ENCODE measurements around the gene MRFAP1L1. TPM values are rescaled to one million over a fixed set of nuclear protein-coding genes. Genes with fewer than 3 reads are reported as not detected.
A peak's percentile ranks its signal among the peaks of the same experiment; 100 is the strongest.

Gene MRFAP1L1
- total and polyA plus RNA-seq, 9 of the 15 experiments (the other 6 are each of a cell fraction or from before 2014, with no cell fraction given): 37.6 to 111 (median 83.8) TPM

DNA sequence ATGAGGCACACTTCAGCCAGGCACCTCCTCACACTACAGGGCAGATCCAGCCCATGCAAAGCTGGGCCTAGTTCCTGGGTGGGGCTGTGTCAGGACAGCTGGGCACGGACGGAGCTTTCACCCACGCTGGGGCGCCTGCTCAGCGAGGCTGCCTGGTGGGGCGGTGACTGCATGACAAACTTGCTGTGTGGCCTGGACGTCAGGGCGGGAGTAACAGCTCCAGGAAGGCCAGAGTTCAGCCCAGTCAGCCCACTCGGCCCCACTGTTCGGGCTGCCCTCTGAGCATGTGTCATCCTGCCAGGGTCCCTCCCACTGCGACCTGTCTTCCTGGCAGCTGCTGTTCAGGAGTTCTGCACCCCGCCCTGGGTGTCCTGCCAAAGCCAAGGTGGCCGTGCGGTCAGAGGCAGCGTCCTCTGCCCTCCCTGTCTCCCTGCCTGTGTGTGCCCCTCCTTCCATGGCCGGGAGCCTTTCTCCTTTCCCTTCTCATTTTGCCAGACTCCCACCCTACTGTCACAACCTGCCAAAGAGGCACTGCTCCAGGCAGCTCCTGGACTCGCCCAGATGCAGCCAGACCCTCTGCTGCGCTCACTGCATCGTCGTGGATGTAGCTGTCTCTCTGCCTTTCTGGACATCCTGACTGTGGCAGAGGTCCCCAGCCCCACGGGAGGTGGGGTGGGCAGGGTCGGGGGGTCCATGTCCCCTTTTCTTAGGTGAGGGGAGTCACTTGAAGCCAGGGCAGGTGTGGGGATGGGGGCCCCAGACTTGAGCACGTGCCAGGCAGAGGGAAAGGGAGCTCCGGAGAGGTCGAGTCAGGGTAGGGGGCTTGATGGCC is 39.9 kb upstream of the MRFAP1L1 start (continued):
- no peak for TF ChIP-seq POU5F1 (IDR thresholded peaks at IDR 0.05; ENCODE audit: borderline replicate concordance, low read depth, low read length, partially characterized antibody)
- TF ChIP-seq, protein P1, sequence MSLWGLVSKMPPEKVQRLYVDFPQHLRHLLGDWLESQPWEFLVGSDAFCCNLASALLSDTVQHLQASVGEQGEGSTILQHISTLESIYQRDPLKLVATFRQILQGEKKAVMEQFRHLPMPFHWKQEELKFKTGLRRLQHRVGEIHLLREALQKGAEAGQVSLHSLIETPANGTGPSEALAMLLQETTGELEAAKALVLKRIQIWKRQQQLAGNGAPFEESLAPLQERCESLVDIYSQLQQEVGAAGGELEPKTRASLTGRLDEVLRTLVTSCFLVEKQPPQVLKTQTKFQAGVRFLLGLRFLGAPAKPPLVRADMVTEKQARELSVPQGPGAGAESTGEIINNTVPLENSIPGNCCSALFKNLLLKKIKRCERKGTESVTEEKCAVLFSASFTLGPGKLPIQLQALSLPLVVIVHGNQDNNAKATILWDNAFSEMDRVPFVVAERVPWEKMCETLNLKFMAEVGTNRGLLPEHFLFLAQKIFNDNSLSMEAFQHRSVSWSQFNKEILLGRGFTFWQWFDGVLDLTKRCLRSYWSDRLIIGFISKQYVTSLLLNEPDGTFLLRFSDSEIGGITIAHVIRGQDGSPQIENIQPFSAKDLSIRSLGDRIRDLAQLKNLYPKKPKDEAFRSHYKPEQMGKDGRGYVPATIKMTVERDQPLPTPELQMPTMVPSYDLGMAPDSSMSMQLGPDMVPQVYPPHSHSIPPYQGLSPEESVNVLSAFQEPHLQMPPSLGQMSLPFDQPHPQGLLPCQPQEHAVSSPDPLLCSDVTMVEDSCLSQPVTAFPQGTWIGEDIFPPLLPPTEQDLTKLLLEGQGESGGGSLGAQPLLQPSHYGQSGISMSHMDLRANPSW (CRISPR knock-in tag; IDR thresholded peaks at IDR 0.05): no peak
- no peak for TF ChIP-seq JUND (IDR thresholded peaks at IDR 0.05; ENCODE audit: borderline replicate concordance, low read depth, low read length)
- no peak for TF ChIP-seq JUND (tag; IDR thresholded peaks at IDR 0.05; ENCODE audit: borderline replicate concordance, low read depth, low read length)
- TF ChIP-seq EGR1 (conservative IDR thresholded peaks at IDR 0.05): peak; percentile 50
- TF ChIP-seq BMI1 (IDR thresholded peaks at IDR 0.05; ENCODE audit: low read length): no peak
- no peak for TF ChIP-seq CREB3 (tag; conservative IDR thresholded peaks at IDR 0.05; ENCODE audit: low read depth)
- TF ChIP-seq CBFA2T3 (IDR thresholded peaks at IDR 0.05): 0 out of 2 replicates have a peak, but pooled peaks have one; percentile 7
- TF ChIP-seq, protein P2, sequence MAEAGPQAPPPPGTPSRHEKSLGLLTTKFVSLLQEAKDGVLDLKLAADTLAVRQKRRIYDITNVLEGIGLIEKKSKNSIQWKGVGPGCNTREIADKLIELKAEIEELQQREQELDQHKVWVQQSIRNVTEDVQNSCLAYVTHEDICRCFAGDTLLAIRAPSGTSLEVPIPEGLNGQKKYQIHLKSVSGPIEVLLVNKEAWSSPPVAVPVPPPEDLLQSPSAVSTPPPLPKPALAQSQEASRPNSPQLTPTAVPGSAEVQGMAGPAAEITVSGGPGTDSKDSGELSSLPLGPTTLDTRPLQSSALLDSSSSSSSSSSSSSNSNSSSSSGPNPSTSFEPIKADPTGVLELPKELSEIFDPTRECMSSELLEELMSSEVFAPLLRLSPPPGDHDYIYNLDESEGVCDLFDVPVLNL (CRISPR knock-in tag; IDR thresholded peaks at IDR 0.05; ENCODE audit: low read depth): no peak
- no peak for TF ChIP-seq EZH2 (IDR thresholded peaks at IDR 0.05; ENCODE audit: borderline replicate concordance, low read depth, low read length)
- TF ChIP-seq POLR2G (IDR thresholded peaks at IDR 0.05; ENCODE audit: low read depth, low read length): peak; percentile 33; the same call in 1 of the 2 replicates
